HepG2 (cell line): ENCODE measurements around the gene TCERG1L.

Experiments used
- CREBL2 ChIP-seq: sonication (generic); formaldehyde crosslinking; IDR thresholded peaks from 2 replicates; pipeline ENCODE4 v1.8.1; 2023; ENCODE audit warnings: missing genetic modification reagents, mild to moderate bottlenecking, borderline replicate concordance
- GLI4 ChIP-seq: sonication (generic); formaldehyde crosslinking; IDR thresholded peaks from 2 replicates; pipeline ENCODE4 v1.5.1; 2020; ENCODE audit warnings: missing genetic modification reagents, mild to moderate bottlenecking, moderate library complexity, borderline replicate concordance
- JUNB ChIP-seq: sonication (generic); formaldehyde crosslinking; IDR thresholded peaks from 2 replicates; pipeline ENCODE4 v1.8.0; 2022; ENCODE audit warnings: missing genetic modification reagents, mild to moderate bottlenecking, borderline replicate concordance
- MED13 ChIP-seq: sonication (generic); formaldehyde crosslinking; IDR thresholded peaks from 2 replicates; pipeline ENCODE4 v1.5.0; 2020; ENCODE audit warnings: missing genetic modification reagents
- POLR2A ChIP-seq, 2 experiments: IDR thresholded peaks; 2 replicates each; pipeline ENCODE4 v1.6.1; 2011; ENCODE audit warnings: low read depth in 2 of 2, low read length in 2 of 2, mild to moderate bottlenecking in 1 of 2, moderate library complexity in 1 of 2; ENCODE audit not compliant: insufficient read depth in 1 of 2
- RNF219 ChIP-seq: sonication (generic); formaldehyde crosslinking; IDR thresholded peaks from 2 replicates; pipeline ENCODE4 v1.5.0; 2020; ENCODE audit warnings: mild to moderate bottlenecking, missing genetic modification reagents
- U2AF2 ChIP-seq: fragments of 200-400 bp; formaldehyde crosslinking; IDR thresholded peaks from 2 replicates; pipeline ENCODE4 v1.6.1; 2017; ENCODE audit warnings: low read depth, mild to moderate bottlenecking, low read length
- ZFP36 ChIP-seq: fragments of 150-350 bp; IDR thresholded peaks from 2 replicates; pipeline ENCODE4 v1.6.1; 2018; ENCODE audit warnings: borderline replicate concordance, low read length, low read depth; ENCODE audit not compliant: partially characterized antibody
- ZNF274 ChIP-seq: sonication (generic); formaldehyde crosslinking; IDR thresholded peaks from 2 replicates; pipeline ENCODE4 v1.5.1; 2020; ENCODE audit warnings: mild to moderate bottlenecking, missing genetic modification reagents
- ZNF749 ChIP-seq: sonication (generic); formaldehyde crosslinking; IDR thresholded peaks from 2 replicates; pipeline ENCODE4 v1.8.0; 2022; ENCODE audit warnings: mild to moderate bottlenecking, missing genetic modification reagents, moderate library complexity, borderline replicate concordance

DNA sequence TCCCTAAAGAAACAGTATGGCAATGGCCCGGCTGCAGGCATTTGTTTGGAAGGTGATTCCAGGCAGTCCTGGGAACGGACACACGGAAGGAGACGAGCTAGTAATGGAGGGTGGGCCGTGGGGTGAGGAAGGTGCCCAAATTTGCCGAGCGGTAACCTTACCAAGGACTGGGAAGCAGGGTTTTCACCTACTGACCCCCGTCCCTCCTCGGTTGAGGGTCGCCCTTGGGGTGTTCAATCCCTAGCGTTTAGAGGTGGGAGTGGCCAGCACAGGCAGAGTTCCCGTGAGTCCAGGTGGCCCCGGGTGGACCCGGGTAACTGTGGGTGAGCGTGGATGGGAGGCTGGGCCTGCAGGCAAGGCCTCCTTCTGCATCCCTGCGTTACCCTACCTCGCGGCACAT, 198.8 kb downstream of the TCERG1L start:
- TF ChIP-seq MED13 (CRISPR knock-in tag) (no peak), GLI4 (CRISPR knock-in tag) (no peak), ZFP36 (no peak), POLR2A (IDR thresholded peaks at IDR 0.05; ENCODE audit: insufficient read depth in 1 of 2, low read depth in 2 of 2, low read length in 2 of 2) (no peak), U2AF2 (no peak), ZNF749 (CRISPR knock-in tag) (no peak), ZNF274 (no peak), JUNB (CRISPR knock-in tag) (no peak), CREBL2 (no peak), RNF219 (no peak)
